ENCODE measurements around the gene FBXO36. TPM values are rescaled to one million over a fixed set of nuclear protein-coding genes. Genes with fewer than 3 reads are reported as not detected.

Gene FBXO36
- total RNA-seq, 1 experiment from 2014 or later, result 3.1 TPM

- DNase-seq (ENCODE audit: low spot score), result no peak
- H3K4me3 ChIP-seq (ENCODE audit: low read depth, low read length, poor library complexity, severe bottlenecking), result no peak overlapping the region
- TF ChIP-seq EZH2 (IDR thresholded peaks at IDR 0.05; ENCODE audit: borderline replicate concordance, low read depth, low read length, poor library complexity, severe bottlenecking) (no peak), CTCF (conservative IDR thresholded peaks at IDR 0.05; ENCODE audit: low read depth, low read length) (no peak)
- intact Hi-C loops (cut with micrococcal nuclease; ENCODE audit: unreplicated experiment), result no loop called here
- POLR2A ChIA-PET (ENCODE audit: low non-redundant PET), result interaction anchor here (0.6 kb wide), 1 partner anchor 28 kb away, joined by 3 read pairs; no protein-coding TSS in a partner anchor
- no peaks in the 10 kb centered on the region for H3K27me3 ChIP-seq (replicated peaks; ENCODE audit: insufficient read depth, low read depth, low read length, poor library complexity)
- H3K27ac ChIP-seq (ENCODE audit: low read depth, low read length, poor library complexity, severe bottlenecking), result no peak overlapping the region
- CTCF ChIA-PET, result no interaction called here
- no peaks in the 10 kb centered on the region for H3K36me3 ChIP-seq (ENCODE audit: insufficient read depth, low read length, poor library complexity, severe bottlenecking)
- H3K4me1 ChIP-seq (ENCODE audit: insufficient read depth, low read length, poor library complexity, severe bottlenecking), result no peaks in the 10 kb centered on the region
- no peaks in the 10 kb centered on the region for H3K9me3 ChIP-seq (ENCODE audit: low read depth, low read length, poor library complexity, severe bottlenecking)
- BruUV-seq (replicated peaks), result no TSS peak
Measured at GRCh38 chr2:230048010-230048671, 125.8 kb downstream of the FBXO36 start.

GRCh38 chr2:230050136-230050535 is 127.8 kb downstream of the FBXO36 start:
- ChIA-PET CTCF (no interaction called here), POLR2A (ENCODE audit: low non-redundant PET) (no interaction called here)
- TF ChIP-seq CTCF (conservative IDR thresholded peaks at IDR 0.05; ENCODE audit: low read depth, low read length), result no peak
- TF ChIP-seq EZH2 (IDR thresholded peaks at IDR 0.05; ENCODE audit: borderline replicate concordance, low read depth, low read length, poor library complexity, severe bottlenecking), result no peak
- intact Hi-C loops (cut with micrococcal nuclease; ENCODE audit: unreplicated experiment), result no loop called here
- Histone ChIP-seq H3K27ac (ENCODE audit: low read depth, low read length, poor library complexity, severe bottlenecking) (no peak overlapping the region), H3K9me3 (ENCODE audit: low read depth, low read length, poor library complexity, severe bottlenecking) (no peaks in the 10 kb centered on the region), H3K27me3 (replicated peaks; ENCODE audit: insufficient read depth, low read depth, low read length, poor library complexity) (no peaks in the 10 kb centered on the region), H3K4me3 (ENCODE audit: low read depth, low read length, poor library complexity, severe bottlenecking) (no peak overlapping the region), H3K4me1 (ENCODE audit: insufficient read depth, low read length, poor library complexity, severe bottlenecking) (no peaks in the 10 kb centered on the region), H3K36me3 (ENCODE audit: insufficient read depth, low read length, poor library complexity, severe bottlenecking) (no peaks in the 10 kb centered on the region)
- no TSS peak for BruUV-seq (replicated peaks)
- no peak for DNase-seq (ENCODE audit: low spot score)

GRCh38 chr2:230052299-230052698 is 130.0 kb downstream of the FBXO36 start:
- Histone ChIP-seq H3K4me3 (ENCODE audit: low read depth, low read length, poor library complexity, severe bottlenecking) (no peak overlapping the region), H3K9me3 (ENCODE audit: low read depth, low read length, poor library complexity, severe bottlenecking) (no peaks in the 10 kb centered on the region), H3K27me3 (replicated peaks; ENCODE audit: insufficient read depth, low read depth, low read length, poor library complexity) (no peaks in the 10 kb centered on the region), H3K4me1 (ENCODE audit: insufficient read depth, low read length, poor library complexity, severe bottlenecking) (no peaks in the 10 kb centered on the region), H3K27ac (ENCODE audit: low read depth, low read length, poor library complexity, severe bottlenecking) (no peak overlapping the region), H3K36me3 (ENCODE audit: insufficient read depth, low read length, poor library complexity, severe bottlenecking) (no peaks in the 10 kb centered on the region)
- CTCF ChIA-PET, result no interaction called here
- TF ChIP-seq CTCF (conservative IDR thresholded peaks at IDR 0.05; ENCODE audit: low read depth, low read length), result no peak
- no peak for TF ChIP-seq EZH2 (IDR thresholded peaks at IDR 0.05; ENCODE audit: borderline replicate concordance, low read depth, low read length, poor library complexity, severe bottlenecking)
- DNase-seq (ENCODE audit: low spot score), result no peak
- POLR2A ChIA-PET (ENCODE audit: low non-redundant PET), result no interaction called here
- intact Hi-C loops (cut with micrococcal nuclease; ENCODE audit: unreplicated experiment), result no loop called here
- BruUV-seq (replicated peaks), result no TSS peak

Measured in A673 (cell line).